ENCODE measurements around the gene SPRED2.
A peak's percentile ranks its signal among the peaks of the same experiment; 100 is the strongest.

SPRED2 gene

DNA sequence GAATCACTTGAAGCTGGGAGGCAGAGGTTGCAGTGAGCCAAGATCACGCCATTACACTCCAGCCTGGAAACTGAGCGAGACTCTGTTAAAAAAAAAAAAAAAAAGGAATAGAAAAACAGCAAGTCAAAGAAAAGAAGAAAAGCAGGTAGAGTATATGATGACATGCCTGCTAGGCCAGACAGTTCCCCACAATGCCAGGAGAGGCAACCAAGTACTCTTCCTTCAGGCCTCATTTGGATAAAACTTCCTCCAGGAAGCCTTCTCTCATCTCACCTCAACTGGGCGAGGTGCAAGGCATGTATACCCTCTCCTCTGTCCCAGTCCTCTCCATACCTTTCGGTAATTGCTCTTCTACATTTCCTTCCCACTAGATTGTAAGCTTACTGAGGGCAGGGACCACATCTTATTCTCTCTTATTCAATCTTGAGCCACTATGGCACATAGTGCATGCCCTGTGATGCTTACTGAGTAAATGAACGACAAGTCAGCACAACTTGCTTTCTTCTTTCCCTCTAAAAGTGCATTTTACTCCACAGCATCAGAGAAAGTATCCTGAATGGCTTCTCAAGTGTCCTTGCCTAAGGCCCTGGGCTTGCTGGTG lies 10.1 kb upstream of the SPRED2 start:
- DNase-seq (ENCODE audit: low read depth in 2 of 2), result no peak

DNA sequence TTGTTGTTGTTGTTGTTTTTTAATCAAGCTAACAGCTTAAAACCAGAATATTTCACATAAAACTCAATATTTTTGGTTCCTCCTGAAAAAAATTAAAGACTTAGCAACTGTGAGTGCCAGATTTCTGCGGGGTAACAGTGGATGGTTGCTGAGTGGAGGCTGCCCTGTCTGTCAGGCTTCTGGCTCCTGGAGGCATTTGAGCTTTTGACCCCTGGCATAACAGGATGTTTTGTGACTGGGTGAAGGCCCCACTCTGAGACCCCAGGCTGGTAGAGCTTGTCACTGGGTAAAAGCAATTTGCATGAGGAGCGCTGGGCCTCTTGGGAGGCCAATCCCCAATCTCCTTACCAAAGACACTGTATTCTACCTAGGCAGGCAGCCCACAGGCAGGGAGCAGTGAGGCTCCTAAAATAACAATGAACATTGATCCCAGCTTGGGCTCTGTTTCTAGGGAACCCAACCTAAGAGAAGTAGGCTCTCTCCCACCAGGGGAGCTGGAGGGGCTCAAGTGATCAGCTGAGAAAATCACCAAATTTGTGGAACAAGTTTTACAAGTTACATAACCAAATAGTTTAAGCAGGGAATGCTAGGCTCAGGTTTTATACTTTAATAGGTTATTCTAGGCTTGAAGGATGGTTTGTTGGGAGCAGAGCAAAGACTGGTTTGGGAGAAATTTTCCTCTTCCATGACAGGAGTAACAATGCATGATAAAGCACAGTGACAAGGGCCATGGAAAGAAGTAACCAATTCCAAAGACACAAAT lies 5.9 kb upstream of the SPRED2 start:
- DNase-seq (ENCODE audit: low read depth in 2 of 2), result no peak

DNA sequence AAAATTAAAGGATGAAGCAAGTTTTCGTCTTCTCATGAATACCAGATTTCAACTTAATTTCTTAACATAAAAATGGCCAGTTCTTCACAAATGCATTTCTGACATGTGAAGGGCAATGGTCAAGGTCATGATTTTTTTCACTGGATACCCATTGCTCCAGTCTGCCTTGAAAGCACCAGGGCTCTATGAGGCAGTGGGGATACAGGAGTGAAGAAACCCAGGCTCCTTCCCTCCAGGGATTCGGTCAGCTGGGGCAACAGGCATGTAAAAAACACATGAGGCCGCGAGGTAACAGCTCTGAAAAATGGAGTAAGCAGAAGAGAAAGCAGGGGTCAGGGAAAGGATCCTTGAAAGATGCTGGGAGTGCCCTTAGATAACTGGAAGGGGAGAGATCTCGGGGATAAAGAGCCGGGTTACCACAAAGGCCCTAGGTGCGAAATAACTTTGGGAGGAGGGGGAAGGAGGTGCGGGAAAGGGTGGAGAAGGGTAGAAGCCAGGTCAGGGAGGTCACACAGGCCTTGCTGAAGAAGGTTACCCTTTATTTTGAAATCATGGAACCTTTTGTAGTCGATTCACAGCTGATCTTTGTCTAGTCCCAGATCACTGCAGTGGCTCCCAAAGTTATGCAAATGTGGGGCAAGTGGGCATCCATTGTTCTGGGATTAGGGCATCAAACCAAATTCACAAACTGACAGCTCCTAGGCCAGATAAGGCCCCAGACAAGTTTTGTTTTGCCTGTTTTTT lies 5.2 kb upstream of the SPRED2 start:
- DNase-seq (ENCODE audit: low read depth in 2 of 2), result no peak

- peak in 1 of 2 donors; percentile 34 for DNase-seq (ENCODE audit: low read depth in 2 of 2)
These were observed 4.4 kb upstream of the SPRED2 start for GRCh38 chr2:65436824-65437221.

DNA sequence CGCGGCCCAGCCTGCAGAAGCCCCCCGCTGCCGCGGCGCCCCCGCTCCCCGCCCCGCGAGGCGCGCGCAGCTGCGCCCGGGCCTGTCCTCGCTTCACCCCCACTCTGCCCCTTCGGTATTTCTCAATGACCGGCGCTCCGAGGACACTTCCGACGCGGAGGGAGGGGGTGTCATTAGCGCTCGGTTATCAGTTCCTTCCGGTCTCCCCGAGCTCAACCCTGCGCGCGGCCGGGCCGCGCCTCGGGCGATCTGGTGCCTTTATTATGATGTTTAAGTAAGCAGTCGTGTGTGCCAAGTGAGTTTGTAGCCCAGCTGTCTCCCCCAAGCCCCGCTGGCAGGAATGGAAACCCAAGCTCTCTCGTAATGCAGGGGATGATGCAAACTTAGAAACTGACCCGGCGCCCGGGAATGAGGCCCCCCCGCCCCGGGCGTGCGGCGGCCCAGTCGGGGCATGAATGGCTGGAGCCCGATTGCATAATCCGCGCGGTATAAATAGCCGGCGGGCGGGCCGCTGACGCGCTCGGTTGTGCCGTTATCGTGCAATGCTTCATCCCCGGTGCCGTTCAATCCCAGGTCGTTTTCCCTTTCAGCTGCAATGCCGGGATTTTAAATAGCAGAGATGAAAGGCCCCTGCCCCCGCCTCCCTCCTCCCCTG lies 3.9 kb upstream of the SPRED2 start:
- peak; percentile 2 to 18 for DNase-seq (ENCODE audit: low read depth in 2 of 2)

GRCh38 chr2:65435625-65436168 lies 3.3 kb upstream of the SPRED2 start:
- DNase-seq (ENCODE audit: low read depth in 2 of 2), result peak; percentile 30

- no peak for DNase-seq (ENCODE audit: low read depth in 2 of 2)
These were observed 2.3 kb upstream of the SPRED2 start for GRCh38 chr2:65434592-65435241.

DNA sequence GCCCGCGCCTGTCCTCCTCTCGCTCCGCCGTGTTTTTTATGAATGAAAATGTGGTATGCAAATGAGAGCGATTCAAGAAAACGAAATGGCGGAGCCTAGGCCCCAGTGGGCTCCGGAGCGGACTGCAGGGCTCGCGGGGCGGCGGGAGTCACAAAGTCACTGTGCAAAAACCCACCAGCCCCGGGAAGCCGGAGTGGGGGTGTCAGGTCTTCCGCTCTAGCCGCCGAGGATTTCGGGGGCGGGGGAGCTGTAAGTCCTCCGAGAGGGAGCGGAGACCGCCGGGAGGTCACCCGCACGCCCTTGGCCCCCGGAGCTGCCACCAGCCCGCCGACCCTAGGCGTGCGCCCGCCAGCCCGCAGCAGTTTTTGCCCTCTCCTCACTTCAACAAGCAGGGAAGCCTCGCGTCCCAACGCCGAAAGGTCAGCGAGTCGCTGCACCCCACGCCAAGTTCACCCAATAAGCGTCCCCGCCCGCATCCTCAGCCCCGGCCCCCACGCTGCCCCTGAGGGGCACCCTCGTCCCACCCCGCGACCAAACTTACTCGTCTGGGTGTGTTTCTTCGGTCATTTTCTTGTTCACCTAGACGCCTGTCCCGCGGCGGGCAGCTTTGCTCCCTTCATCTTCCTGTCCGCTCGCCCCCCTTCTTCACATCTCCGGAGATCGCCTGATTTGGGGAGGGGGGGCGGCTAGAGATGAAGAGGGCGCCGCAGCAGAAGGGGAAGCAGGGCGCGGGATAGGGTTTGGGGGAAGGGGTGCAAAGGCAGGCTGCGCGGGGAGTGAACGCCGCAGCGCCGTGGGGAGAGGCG lies 775 bp downstream of the SPRED2 start:
- DNase-seq (ENCODE audit: low read depth in 2 of 2), result peak; percentile 15 to 21

DNA sequence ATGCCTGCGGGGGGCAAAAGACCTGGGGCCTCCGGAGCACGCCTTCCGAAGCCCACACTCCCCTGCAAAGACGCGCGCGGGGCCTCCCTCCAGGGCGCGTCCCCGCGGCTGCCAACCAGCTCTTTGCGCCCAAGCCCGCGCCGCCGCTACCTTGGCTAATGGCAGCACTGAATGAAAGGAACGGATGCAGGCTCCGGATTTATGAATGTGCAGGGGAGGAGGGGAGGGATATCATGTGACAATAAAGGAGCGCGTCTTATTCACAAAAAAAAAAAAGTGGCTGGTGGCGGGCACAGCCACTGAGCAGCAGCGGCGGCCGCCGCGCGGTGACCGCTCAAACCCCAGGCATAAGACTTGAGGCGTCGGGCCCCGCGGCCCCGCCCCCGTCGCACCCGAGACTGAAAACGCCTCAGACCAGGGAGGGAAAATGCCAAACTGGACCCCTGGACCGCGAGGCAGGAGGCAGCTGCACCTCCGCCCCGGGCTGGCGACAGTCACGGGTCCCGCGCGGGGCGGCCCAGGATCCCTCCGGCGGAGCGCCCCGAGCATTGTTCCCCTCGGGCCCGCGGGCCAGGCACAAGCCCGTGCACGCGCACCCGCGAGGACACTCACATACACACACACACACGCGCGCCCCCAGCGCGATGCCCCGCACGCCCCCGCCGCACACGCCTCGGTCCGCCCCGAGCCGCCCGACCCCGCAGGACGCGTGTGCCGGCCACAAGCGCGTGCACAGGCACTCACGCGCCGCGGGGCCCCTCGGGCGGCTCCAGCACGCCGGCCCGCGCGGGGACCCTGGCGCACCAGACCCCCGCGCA lies 1.6 kb downstream of the SPRED2 start:
- peak; percentile 23 to 54 for DNase-seq (ENCODE audit: low read depth in 2 of 2)

- no peak for DNase-seq (ENCODE audit: low read depth in 2 of 2)
These were observed 2.4 kb downstream of the SPRED2 start for GRCh38 chr2:65429786-65430602.

- no peak for DNase-seq (ENCODE audit: low read depth in 2 of 2)
These were observed 4.9 kb downstream of the SPRED2 start for GRCh38 chr2:65427532-65427931.

DNA sequence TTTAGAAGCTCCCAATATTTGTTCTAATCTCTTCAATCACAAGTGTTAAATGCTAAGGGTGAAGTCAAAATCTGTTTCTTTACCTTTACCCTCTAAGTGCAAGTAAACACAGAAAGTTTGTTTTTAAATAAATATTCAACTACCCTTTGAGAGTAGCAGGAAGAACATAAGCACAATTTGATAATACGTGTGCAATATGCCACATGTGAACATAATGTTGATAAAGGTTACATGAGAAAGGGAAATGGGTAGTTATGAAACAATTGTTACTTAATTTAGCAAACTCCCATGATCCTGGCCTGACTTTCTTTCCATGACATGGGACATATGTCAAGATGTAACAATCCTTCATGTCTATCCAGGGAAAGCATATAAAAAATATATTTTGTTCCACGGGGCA lies 7.1 kb downstream of the SPRED2 start:
- DNase-seq (ENCODE audit: low read depth in 2 of 2), result no peak

DNA sequence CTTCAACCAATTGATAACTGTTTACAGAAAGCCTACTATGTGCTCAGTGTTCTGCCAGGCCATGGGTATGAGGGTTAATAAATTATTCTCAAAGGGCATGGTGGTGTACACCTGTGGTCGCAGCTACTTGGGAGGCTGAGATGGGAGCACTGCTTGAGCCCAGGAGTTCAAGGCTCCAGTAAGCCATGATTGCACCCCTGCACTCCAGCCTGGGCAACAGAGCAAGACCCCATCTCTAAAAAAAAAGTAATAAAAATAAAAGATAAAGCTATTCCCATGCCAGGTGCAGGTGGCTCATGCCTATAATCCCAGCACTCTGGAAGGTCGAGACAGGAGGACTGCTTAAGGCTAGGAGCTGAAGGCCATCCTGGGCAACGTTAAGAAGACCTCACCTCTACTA lies 8.0 kb downstream of the SPRED2 start:
- DNase-seq (ENCODE audit: low read depth in 2 of 2), result no peak

DNA sequence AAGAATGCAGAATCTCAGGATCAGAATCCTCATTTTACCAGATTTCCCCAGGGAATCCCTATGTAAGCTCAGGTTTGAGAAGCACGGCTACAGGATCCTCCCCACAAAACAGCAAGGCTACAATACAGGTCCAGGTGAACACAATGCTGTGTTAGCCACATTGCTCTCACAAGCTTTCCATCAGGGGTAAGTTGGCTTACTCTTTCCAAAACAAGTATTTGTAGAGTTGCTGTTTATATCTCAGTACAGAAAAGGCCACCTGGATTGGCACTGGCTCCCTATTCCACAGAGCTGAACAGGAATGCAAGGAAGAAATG lies 11.0 kb downstream of the SPRED2 start:
- no peak for DNase-seq (ENCODE audit: low read depth in 2 of 2)

DNA sequence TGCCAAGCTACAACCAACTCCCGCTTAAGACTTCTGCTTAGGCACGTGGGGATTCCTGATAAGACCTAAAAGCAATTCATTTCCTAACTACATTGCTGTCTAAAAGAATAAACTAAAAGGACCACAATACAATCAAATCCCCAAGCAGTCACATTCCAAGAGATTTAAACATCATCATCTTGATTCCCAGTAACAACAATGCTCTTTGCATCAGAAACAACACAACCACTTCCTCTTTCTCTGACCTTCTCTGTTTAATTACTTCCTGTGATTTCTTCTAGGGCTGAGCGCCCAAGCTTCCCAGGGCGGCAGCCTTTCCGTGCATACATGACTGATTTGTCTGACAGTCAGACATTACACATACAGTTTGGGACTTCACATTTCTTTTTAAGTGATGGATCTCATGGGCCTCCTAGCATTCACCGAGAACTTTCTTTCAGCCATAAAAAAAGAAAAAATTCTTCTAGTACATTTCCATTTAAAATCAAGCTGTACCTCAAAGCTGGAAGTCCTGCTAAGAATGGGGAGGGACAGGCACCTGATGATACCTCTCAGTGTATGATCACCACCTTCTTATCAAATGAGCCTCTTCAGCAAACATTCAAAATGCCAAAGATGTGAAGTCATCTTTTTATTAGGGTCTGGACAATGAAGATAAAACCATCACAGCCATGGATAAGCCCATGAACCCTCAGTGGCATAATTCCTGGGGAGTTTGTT lies 11.5 kb downstream of the SPRED2 start:
- DNase-seq (ENCODE audit: low read depth in 2 of 2), result no peak

GRCh38 chr2:65417509-65418085 lies 14.8 kb downstream of the SPRED2 start:
- no peak for DNase-seq (ENCODE audit: low read depth in 2 of 2)

- DNase-seq (ENCODE audit: low read depth in 2 of 2), result no peak
These were observed 15.5 kb downstream of the SPRED2 start for GRCh38 chr2:65416945-65417344.

- no peak for DNase-seq (ENCODE audit: low read depth in 2 of 2)
These were observed 16.1 kb downstream of the SPRED2 start for GRCh38 chr2:65416321-65416720.
